GM21737 (cell line): ENCODE results near the gene ASGR1.
"Not testable (repeated sequence)": the region's sequence is repeated elsewhere in the genome, so short reads cannot be mapped to it uniquely, and the experiment has no call there.

ENCODE experiments used
- ATAC-seq: cut with Tn5 transposase; IDR thresholded peaks from one replicate; pipeline ENCODE4 v1.9.1; 2021; ENCODE audit warnings: mild to moderate bottlenecking, moderate library complexity; ENCODE audit not compliant: unreplicated experiment

ASGR1 gene

DNA sequence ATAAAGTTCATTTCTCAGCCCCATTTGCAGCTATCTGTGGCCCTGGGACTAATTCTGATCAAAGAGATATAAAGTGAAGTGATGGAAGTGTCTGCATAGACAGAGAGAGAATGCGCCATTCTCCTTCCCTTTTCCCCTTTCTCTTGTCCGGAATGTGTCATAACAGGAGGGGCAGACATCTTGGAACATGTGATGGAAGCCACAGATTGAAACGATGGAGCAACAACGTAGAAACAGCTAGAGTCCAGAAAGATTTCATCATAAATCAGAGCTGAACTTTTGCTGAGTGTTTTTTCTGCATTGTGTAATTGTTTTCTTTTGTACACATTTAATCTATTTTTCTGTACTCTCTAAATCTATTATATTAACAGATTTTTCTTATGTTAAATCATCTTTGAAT lies 11.3 kb downstream of the ASGR1 start:
- no peak for ATAC-seq

- ATAC-seq: no peak
Observed at GRCh38 chr17:7166873-7167272, 12.3 kb downstream of the ASGR1 start.

- ATAC-seq: not testable (repeated sequence)
Observed at GRCh38 chr17:7159571-7159970, 19.6 kb downstream of the ASGR1 start.

DNA sequence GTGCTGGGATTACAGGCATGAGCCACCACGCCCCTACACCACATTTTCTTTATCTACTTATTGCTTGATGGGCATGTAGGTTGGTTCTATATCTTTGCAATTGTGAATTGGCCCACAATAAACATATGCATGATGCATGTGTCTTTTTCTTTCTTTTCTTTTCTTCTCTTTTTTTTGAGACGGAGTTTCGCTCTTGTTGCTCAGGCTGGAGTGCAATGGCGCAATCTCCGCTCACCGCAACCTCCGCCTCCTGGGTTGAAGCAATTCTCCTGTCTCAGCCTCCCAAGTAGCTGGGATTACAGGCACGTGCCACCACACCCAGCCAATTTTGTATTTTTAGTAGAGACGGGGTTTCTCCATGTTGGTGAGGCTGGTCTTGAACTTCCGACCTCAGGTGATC lies 20.7 kb downstream of the ASGR1 start:
- not testable (repeated sequence) for ATAC-seq

DNA sequence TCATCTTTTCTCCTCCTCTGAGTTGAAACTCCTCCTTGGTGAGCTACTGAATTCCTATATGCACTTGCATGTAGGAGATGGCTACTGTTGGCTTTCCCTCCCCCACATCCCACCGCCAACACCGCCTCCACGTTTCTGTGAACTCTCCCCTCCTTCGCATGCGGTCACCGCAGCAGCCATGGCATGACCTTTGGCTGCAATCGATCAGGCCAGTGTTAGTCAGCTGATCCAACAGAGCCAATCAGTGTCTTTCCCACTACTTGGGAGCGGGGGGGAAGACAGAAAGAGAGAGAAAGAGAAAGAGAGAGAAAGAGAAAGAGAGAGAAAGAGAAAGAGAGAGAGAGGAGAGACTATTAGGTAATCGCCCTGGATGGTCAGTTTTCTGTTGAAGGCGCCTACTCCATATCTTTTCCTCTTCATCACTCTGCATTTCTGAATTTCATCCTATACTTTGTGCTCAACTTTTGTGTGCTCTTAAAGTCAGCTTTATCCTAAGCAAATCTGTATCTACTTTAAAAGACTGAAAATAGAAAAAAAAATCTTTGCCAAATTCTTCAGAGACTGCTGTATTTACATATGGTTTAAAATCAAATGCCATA lies 22.7 kb downstream of the ASGR1 start:
- no peak for ATAC-seq

DNA sequence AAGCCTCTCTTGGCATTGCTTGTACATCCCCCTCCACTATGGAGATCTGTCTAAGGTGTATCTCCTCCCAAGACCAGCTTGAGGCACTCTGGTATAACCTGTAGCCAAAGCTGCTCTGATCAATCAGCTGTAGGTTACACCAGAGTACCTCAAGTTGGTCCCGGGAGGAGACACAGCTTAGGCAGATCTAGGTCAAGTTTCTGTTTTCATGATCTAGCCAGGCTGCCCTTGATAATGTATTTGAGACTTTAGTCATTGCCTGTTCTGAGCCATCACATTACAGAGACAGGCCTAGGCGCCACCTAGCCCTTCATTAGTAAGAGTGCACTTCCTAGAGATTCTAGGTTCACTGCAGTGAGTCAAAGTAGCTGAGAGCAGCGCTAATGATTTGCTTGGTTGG lies 31.4 kb downstream of the ASGR1 start:
- ATAC-seq: no peak

DNA sequence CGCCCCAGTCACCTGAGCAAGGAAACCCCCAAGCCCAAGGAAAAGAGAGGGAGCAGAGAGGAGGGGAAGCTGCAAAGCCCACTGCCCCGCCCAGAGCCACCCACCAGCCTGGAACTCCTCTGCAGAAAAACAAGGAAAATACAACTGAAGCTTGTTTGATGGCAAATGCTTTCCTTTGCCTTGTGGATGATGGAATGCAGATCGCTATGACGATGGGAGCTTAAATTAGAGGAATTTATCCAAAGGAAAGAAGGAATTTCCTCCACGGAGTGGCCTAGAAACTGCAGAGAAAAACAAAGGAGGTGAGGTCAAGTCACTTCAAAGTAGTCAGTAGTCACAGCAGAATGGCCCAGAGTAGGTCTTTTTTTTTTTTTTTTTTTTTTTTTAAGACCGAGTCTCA lies 33.1 kb downstream of the ASGR1 start:
- no peak for ATAC-seq

GRCh38 chr17:7144213-7144612 lies 35.0 kb downstream of the ASGR1 start:
- no peak for ATAC-seq

GRCh38 chr17:7141824-7142223 lies 37.3 kb downstream of the ASGR1 start:
- no peak for ATAC-seq

DNA sequence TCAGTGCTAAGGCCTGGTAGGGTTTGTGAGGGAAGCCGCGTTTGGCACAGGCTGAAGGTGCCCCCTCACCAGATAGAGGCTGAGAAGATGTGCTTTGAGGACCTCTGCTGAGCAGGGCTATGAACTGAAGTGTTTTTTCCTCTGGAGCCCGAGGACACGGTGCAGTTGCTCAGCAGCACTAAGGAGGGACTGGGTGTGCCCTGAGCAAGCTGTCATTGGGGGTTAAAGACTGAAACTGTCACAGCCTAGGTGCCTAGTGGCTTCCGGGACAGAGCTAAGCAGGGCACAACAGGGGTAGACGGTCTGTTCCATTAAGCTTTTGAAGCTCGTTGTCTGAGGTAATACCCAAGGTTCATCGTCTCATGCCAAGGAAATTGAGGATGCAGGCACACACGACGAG lies 39.8 kb downstream of the ASGR1 start:
- ATAC-seq: no peak

DNA sequence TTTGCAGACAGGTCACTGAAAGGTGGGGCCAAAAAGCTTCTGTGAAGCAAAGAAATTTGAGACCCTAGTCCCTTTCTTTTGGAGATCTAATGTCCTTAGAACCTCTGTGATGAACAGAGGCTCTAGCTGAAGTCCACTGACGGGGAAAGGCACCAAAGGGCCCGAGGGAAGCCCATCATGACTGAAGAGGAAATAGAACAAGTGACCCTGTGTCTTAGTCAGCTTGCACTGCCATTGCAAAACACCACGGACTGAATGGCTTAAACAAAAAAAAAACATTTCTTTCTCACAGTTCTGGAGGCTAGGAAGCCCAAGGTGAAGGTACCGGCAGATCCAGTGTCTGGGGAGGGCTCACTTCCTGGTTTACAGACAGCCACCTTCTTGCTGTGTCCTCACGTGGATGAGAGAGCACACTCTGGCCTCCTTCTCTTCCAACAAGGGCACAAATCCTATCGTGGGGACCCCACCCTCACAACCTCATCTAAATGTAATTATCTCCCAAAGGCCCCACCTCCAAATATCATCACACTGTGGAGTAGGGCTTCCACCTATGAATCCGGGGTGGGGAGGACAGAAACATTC lies 40.3 kb downstream of the ASGR1 start:
- ATAC-seq: no peak

DNA sequence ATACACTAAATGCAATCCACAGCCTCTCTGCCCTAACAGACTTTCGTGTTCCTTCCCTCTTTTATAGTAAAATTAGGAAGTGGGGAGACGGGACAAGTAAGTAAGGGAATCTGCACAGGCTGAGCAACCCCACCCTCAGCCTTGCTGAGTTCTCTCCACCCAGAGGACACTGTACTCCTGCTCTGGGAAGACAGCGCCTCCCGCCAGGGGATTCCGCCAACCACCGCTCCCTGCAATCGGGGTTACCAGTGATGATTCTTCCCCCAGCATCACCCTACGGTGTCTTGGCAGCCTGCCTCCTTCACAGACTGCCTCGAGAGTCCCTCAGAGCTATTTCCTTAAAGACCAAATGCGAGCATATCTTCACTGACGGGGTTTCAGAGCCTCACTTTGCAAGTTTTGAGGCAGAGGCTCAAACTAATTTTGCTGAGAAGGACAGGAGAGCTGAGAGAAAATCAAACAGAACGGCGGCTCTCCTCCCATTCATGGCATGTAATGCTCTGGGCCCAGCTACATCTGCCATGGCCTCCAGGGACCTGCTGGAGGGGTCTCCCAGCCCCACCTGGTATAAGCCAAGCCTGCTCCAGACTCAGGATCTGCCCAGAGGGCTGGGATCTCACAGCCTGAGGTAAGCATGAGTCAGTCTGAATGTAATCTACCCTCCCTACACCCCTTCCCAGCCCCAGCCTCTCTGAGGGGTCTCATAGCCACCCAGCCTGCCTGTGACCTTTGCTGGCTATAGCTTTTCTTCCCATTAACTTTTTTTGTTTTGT lies 41.8 kb downstream of the ASGR1 start:
- ATAC-seq: no peak

DNA sequence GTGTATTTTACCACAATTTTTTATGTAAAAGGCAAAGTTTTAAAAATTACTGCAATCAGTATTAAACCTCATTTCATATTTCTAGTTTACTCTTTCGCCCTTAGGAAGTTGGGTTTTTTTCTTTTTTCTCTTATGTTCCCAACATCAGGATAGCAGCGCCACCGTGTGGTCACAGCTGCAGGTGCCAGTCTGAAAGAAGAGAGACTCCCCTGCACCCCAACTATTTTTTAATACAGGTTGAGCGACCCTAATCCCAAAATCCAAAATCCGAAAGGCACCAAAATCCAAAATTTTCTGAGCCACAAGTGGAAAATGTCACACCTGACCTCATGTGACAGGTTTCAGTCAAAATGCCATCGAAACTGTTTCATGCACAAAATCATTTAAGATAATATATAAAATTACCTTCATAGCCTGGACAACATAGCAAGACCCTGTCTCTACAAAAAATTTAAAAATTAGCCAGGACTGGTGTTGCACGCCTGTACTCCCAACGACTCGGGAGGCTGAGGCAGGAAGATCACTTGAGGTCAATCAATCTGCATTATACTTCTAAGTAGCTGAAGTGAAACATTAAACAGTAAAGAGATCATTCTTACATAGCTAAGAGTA lies 42.8 kb downstream of the ASGR1 start:
- no peak for ATAC-seq

GRCh38 chr17:7133916-7134315 lies 45.3 kb downstream of the ASGR1 start:
- ATAC-seq: no peak

- ATAC-seq: no peak
Observed at GRCh38 chr17:7133424-7133823, 45.7 kb downstream of the ASGR1 start.

- peak; percentile 60 for ATAC-seq
Observed at GRCh38 chr17:7132511-7133094, 46.6 kb downstream of the ASGR1 start.

DNA sequence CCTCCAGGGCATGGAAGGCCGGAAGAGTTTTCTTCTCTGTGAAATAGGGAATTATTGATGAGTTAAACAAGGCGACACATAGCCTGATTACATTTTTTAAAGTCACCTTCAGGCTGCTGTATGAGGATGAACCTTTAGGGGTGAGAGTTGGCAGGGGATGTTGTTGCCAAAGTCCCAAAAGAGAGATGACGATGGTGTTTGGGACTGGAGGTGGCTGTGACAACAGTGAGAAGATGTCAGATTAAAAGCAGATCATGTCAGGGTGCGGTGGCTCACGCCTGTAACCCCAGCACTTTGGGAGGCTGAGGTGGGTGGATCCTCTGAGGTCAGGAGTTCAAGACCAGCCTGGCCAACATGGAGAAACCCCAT lies 47.8 kb downstream of the ASGR1 start:
- ATAC-seq: no peak

DNA sequence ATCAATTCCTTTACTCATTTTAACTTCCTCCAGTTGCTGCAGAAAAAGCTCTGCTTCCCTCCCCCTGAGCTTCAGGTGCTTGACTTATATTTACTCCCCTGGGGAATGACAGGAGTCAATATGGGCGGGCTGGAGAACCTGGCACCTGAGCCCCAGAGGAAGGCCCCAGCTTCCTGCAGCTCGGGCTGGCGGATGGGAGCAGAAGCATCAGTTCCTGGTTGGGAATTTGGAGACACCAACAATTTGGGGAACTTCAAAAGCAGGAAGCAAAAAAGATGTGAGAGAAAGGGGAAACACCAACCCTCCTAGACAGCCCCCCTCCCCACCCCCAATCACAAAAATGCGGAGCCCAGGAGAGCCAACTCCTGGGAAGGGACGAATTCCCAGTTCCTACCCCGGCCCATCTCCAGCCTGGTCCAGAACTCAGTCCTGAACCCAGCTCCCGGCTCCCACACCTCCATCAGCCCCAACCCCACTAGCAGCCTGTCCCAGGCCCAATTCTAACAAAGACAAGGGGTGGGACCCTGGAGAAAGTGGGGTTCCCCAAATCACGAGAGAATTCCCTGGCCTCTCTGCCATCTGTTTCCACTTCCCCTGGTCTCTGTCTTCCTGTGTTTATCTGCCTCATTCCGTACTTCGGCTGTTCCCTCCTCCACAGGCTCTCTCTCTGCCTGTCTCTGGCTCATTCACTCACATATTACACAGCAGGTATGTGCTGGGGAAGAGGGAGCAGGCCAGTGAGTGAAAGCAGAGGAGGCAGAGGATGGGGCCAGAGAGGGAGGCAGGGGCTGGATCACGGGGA lies 48.3 kb downstream of the ASGR1 start:
- ATAC-seq: no peak

DNA sequence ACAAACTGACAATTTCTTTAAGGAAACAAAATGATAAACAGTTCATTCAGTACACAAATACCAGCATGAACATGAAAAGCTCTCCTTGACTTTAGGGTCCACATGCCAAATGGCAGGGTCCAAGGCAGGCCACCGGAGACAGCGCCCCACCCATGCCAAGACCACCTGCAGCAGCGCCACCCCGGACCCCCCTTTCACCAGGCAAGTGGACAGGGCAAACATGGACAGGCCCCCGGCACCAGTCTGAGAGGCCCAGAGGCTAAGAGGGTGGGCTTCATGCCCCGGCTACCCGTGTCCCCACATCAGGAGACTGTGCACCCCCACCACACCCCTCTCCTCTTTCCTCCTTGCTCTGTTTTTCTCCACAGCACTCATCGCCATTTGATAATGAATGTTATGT lies 49.9 kb downstream of the ASGR1 start:
- ATAC-seq: no peak

GRCh38 chr17:7128160-7128559 lies 51.0 kb downstream of the ASGR1 start:
- no peak for ATAC-seq

- not testable (repeated sequence) for ATAC-seq
Observed at GRCh38 chr17:7127501-7127900, 51.7 kb downstream of the ASGR1 start.
